Measurements from ENCODE around the gene C18orf54.
A peak's percentile ranks its signal among the peaks of the same experiment; 100 is the strongest.

The C18orf54 gene

GRCh38 chr18:54387631-54388030 lies 29.9 kb downstream of the C18orf54 start:
- DNase-seq (ENCODE audit: insufficient read length, low spot score), result no peak
- TF ChIP-seq CTCF (IDR thresholded peaks at IDR 0.05; ENCODE audit: insufficient read depth, missing control alignments), result no peak
- no peak for FAIRE-seq

GRCh38 chr18:54388203-54389142 lies 30.8 kb downstream of the C18orf54 start:
- no peak for TF ChIP-seq CTCF (IDR thresholded peaks at IDR 0.05; ENCODE audit: insufficient read depth, missing control alignments)
- DNase-seq (ENCODE audit: insufficient read length, low spot score) (no peak), FAIRE-seq (peak; percentile 70)

- DNase-seq (ENCODE audit: insufficient read length, low spot score) (no peak), FAIRE-seq (no peak)
- TF ChIP-seq CTCF (IDR thresholded peaks at IDR 0.05; ENCODE audit: insufficient read depth, missing control alignments), result no peak
Measured at GRCh38 chr18:54389143-54389505, 31.4 kb downstream of the C18orf54 start.

GRCh38 chr18:54390838-54391237 lies 33.1 kb downstream of the C18orf54 start:
- FAIRE-seq (no peak), DNase-seq (ENCODE audit: insufficient read length, low spot score) (no peak)
- no peak for TF ChIP-seq CTCF (IDR thresholded peaks at IDR 0.05; ENCODE audit: insufficient read depth, missing control alignments)

GRCh38 chr18:54392543-54393023 lies 34.9 kb downstream of the C18orf54 start:
- FAIRE-seq (peak; percentile 100), DNase-seq (ENCODE audit: insufficient read length, low spot score) (peak; percentile 29)
- TF ChIP-seq CTCF (IDR thresholded peaks at IDR 0.05; ENCODE audit: insufficient read depth, missing control alignments), result peak; percentile 59

GRCh38 chr18:54393648-54394294 lies 36.1 kb downstream of the C18orf54 start:
- DNase-seq (ENCODE audit: insufficient read length, low spot score) (no peak), FAIRE-seq (no peak)
- no peak for TF ChIP-seq CTCF (IDR thresholded peaks at IDR 0.05; ENCODE audit: insufficient read depth, missing control alignments)

Data from D721Med (cell line).